ENCODE results near the gene GABPB2. TPM values are rescaled to one million over a fixed set of nuclear protein-coding genes. Genes with fewer than 3 reads are reported as not detected.

The GABPB2 gene
- total and polyA plus RNA-seq, 2 donors from 2014 or later: 4.7 to 20.5 TPM

GRCh38 chr1:151050051-151050688 lies 20.4 kb upstream of the GABPB2 start:
- Histone ChIP-seq H3K9me3 (ENCODE audit: control insufficient read depth in 2 of 3, insufficient read depth in 1 of 3, low read length in 3 of 3) (no peaks in the 10 kb centered on the region), H3K27ac (ENCODE audit: low read depth in 2 of 2, low read length in 2 of 2) (no peak overlapping the region), H3K9ac (ENCODE audit: low read length in 3 of 3) (no peak overlapping the region), H3K36me3 (ENCODE audit: control insufficient read depth in 2 of 3, insufficient read depth in 3 of 3, low read length in 3 of 3) (peaks cover 1 to 32% (median 19%) of the 10 kb centered on the region in 3 donors), H3K4me3 (ENCODE audit: low read length in 3 of 3) (no peak overlapping the region), H3K27me3 (ENCODE audit: control insufficient read depth, insufficient read depth, low read length) (no peaks in the 10 kb centered on the region), H3K4me1 (ENCODE audit: control insufficient read depth in 2 of 3, insufficient read depth in 2 of 3, low read depth in 1 of 3, low read length in 3 of 3) (peaks cover 3 to 5% (median 3%) of the 10 kb centered on the region in 3 donors)
- TF ChIP-seq CTCF (IDR thresholded peaks at IDR 0.05; ENCODE audit: borderline replicate concordance, extremely low read depth, insufficient read depth): no peak
- intact Hi-C loops (cut with DNase I): no loop called here
- no peak for FAIRE-seq
- DNase-seq: no peak

- intact Hi-C loops (cut with DNase I): no loop called here
- no peak overlapping the region for H3K4me3 ChIP-seq (ENCODE audit: low read length in 3 of 3)
- no peak for FAIRE-seq
- H3K27me3 ChIP-seq (ENCODE audit: control insufficient read depth, insufficient read depth, low read length): no peaks in the 10 kb centered on the region
- no peak overlapping the region for H3K27ac ChIP-seq (ENCODE audit: low read depth in 2 of 2, low read length in 2 of 2)
- H3K9me3 ChIP-seq (ENCODE audit: control insufficient read depth in 2 of 3, insufficient read depth in 1 of 3, low read length in 3 of 3): no peaks in the 10 kb centered on the region
- TF ChIP-seq CTCF (IDR thresholded peaks at IDR 0.05; ENCODE audit: borderline replicate concordance, extremely low read depth, insufficient read depth): no peak
- no peak for DNase-seq
- H3K36me3 ChIP-seq (ENCODE audit: control insufficient read depth in 2 of 3, insufficient read depth in 3 of 3, low read length in 3 of 3): peaks cover 5 to 43% (median 26%) of the 10 kb centered on the region in 3 donors
- H3K9ac ChIP-seq (ENCODE audit: low read length in 3 of 3): no peak overlapping the region
- peaks cover 3 to 14% (median 12%) of the 10 kb centered on the region in 3 donors for H3K4me1 ChIP-seq (ENCODE audit: control insufficient read depth in 2 of 3, insufficient read depth in 2 of 3, low read depth in 1 of 3, low read length in 3 of 3)
These were observed 19.1 kb upstream of the GABPB2 start for GRCh38 chr1:151051356-151052009.

GRCh38 chr1:151054971-151055547 lies 15.5 kb upstream of the GABPB2 start:
- Histone ChIP-seq H3K9ac (ENCODE audit: low read length in 3 of 3) (peak overlapping the region in 1 of 3 donors; percentile 13), H3K4me1 (ENCODE audit: control insufficient read depth in 2 of 3, insufficient read depth in 2 of 3, low read depth in 1 of 3, low read length in 3 of 3) (peaks cover 4 to 21% (median 18%) of the 10 kb centered on the region in 3 donors), H3K27ac (ENCODE audit: low read depth in 2 of 2, low read length in 2 of 2) (no peak overlapping the region), H3K9me3 (ENCODE audit: control insufficient read depth in 2 of 3, insufficient read depth in 1 of 3, low read length in 3 of 3) (no peaks in the 10 kb centered on the region), H3K36me3 (ENCODE audit: control insufficient read depth in 2 of 3, insufficient read depth in 3 of 3, low read length in 3 of 3) (peaks cover 7 to 48% (median 26%) of the 10 kb centered on the region in 3 donors), H3K4me3 (ENCODE audit: low read length in 3 of 3) (peak overlapping the region in 1 of 3 donors; percentile 21), H3K27me3 (ENCODE audit: control insufficient read depth, insufficient read depth, low read length) (no peaks in the 10 kb centered on the region)
- intact Hi-C loops (cut with DNase I): no loop called here
- TF ChIP-seq CTCF (IDR thresholded peaks at IDR 0.05; ENCODE audit: borderline replicate concordance, extremely low read depth, insufficient read depth): no peak
- DNase-seq (no peak), FAIRE-seq (no peak)

All from kidney (tissue), 14 donors.